GM12878 (cell line): Measurements from ENCODE around the gene CALCA. TPM values are rescaled to one million over a fixed set of nuclear protein-coding genes. Genes with fewer than 3 reads are reported as not detected.

Experiments
- ATAC-seq: fragments of 200-7000 bp; cut with Tn5 transposase; 3 replicates; pipeline ENCODE4 v1.9.1; 2020; ENCODE audit warnings: mild to moderate bottlenecking, moderate library complexity
- BruUV-seq: library from RNA; stranded (reverse); fragments of 400-500 nt; replicated peaks from 2 replicates; lab custom pipeline; 2021; lab: Mats Ljungman, UMichigan
- CTCF ChIA-PET: fragments of 300-600 bp; sonication (Branson Sonifier 250); formaldehyde crosslinking; extraction: SDS; loops from one replicate; lab custom pipeline; 2021; ENCODE audit warnings: inconsistent platforms; lab: Yijun Ruan, JAX
- POLR2A ChIA-PET: fragments of 350-600 bp; formaldehyde crosslinking; extraction: SDS; loops from one replicate; lab custom pipeline; 2021; ENCODE audit warnings: inconsistent platforms; lab: Charles Lee
- RAD21 ChIA-PET: fragments of 300-600 bp; sonication (Branson Sonifier 250); formaldehyde crosslinking; loops from one replicate; lab custom pipeline; 2023; ENCODE audit warnings: antibody characterized with exemption; ENCODE audit not compliant: unreplicated experiment; lab: Charles Lee
- SMC1A ChIA-PET: fragments of 300-600 bp; sonication (Branson Sonifier 250); formaldehyde crosslinking; loops from one replicate; lab custom pipeline; 2023; ENCODE audit not compliant: unreplicated experiment, uncharacterized antibody; lab: Charles Lee
- DNase-seq: peaks from one replicate; pipeline ENCODE4 v3.0.0-alpha.2; 2011; ENCODE audit warnings: low read depth, low spot score
- FAIRE-seq: peaks from 3 replicates; lab custom pipeline; 2011; peaks lifted over from hg19 to GRCh38; lab: Jason Lieb, UNC
- H2AFZ ChIP-seq: 2 replicates; pipeline ENCODE4 v1.6.0; 2011; ENCODE audit warnings: low read depth, low read length, control low read depth; ENCODE audit not compliant: control insufficient read depth
- H3K27ac ChIP-seq: 2 replicates; pipeline ENCODE4 v1.5.1; 2011; ENCODE audit warnings: control low read depth; ENCODE audit not compliant: control insufficient read depth, insufficient read depth
- H3K27me3 ChIP-seq, 2 experiments: replicated peaks in 1 of 2; 2 replicates each; pipeline versions ENCODE4 v1.6.0 to v1.6.1; 2011; ENCODE audit warnings: low read length in 1 of 2; ENCODE audit not compliant: control insufficient read depth in 2 of 2, insufficient read depth in 2 of 2
- H3K36me3 ChIP-seq, 2 experiments: 2 replicates each; pipeline ENCODE4 v1.5.1; 2011; ENCODE audit warnings: low read length in 1 of 2; ENCODE audit not compliant: control insufficient read depth in 2 of 2, insufficient read depth in 2 of 2
- H3K4me1 ChIP-seq: 2 replicates; pipeline ENCODE4 v1.6.1; 2011; ENCODE audit warnings: mild to moderate bottlenecking, low read length, moderate library complexity, mixed read lengths; ENCODE audit not compliant: control insufficient read depth, insufficient read depth
- H3K4me2 ChIP-seq: 2 replicates; pipeline ENCODE4 v1.6.0; 2011; ENCODE audit warnings: control low read depth; ENCODE audit not compliant: control insufficient read depth, insufficient read depth
- H3K4me3 ChIP-seq: fragments of 200-600 bp; sonication (generic); 2 replicates; pipeline ENCODE4 v1.5.1; 2016
- H3K79me2 ChIP-seq: 2 replicates; pipeline ENCODE4 v1.6.0; 2011; ENCODE audit warnings: low read length; ENCODE audit not compliant: control insufficient read depth, insufficient read depth
- H3K9ac ChIP-seq: 2 replicates; pipeline ENCODE4 v1.8.0; 2011; ENCODE audit warnings: low read length, control low read depth, mixed read lengths; ENCODE audit not compliant: control insufficient read depth, insufficient read depth
- H3K9me3 ChIP-seq: replicated peaks from 3 replicates; pipeline ENCODE4 v1.5.1; 2011; ENCODE audit warnings: mild to moderate bottlenecking, low read length; ENCODE audit not compliant: control insufficient read depth, insufficient read depth
- H4K20me1 ChIP-seq: 2 replicates; pipeline ENCODE4 v1.6.0; 2011; ENCODE audit not compliant: control insufficient read depth, insufficient read depth
- MYC ChIP-seq: IDR thresholded peaks from 2 replicates; pipeline ENCODE4 v1.6.1; 2011; ENCODE audit warnings: mild to moderate bottlenecking, low read length, moderate library complexity, inconsistent platforms; ENCODE audit not compliant: insufficient read depth, insufficient replicate concordance, insufficient read length, severe bottlenecking
- SPI1 ChIP-seq: IDR thresholded peaks from 2 replicates; pipeline ENCODE4 v1.6.1; 2011; ENCODE audit warnings: low read depth, mild to moderate bottlenecking, low read length, moderate library complexity, borderline replicate concordance; ENCODE audit not compliant: insufficient read depth
- WGBS: methylation state at CpG from one replicate; pipeline ENCODE4 v1.1.6; 2016; ENCODE audit warnings: low lambda C conversion rate; ENCODE audit not compliant: insufficient replicate concordance, insufficient coverage; ENCODE audit errors: missing lambda C conversion rate; 5-methylcytosine and 5-hydroxymethylcytosine counted together
- in situ Hi-C: fragments of 300-500 bp; cut with MboI; formaldehyde crosslinking; loops from 9 replicates; pipeline ENCODE4 v1.14.3; 2018; ENCODE audit warnings: mixed read lengths
- intact Hi-C: fragments of 100-400 bp; cut with micrococcal nuclease; formaldehyde crosslinking; loops from one replicate; pipeline ENCODE4 v1.14.2; 2022; ENCODE audit not compliant: unreplicated experiment
- polyA plus RNA-seq, 11 experiments: library from polyadenylated mRNA; depleted of rRNA in 4 of 11; unstranded in 6 of 11; stranded (reverse) in 5 of 11; fragments of >200 nt; fragmentation: Nextera tagmentation in 4 of 11; fragmentation: Illumina TruSeq in 1 of 11; extraction: Ambion mirVana in 4 of 11; extraction: Trizol in 1 of 11; gene quantifications; 1 replicate in 1 of 11; 2 replicates in 10 of 11; pipeline versions ENCODE4 v1.2.1 to v1.2.3, GENCODE V29; 2011 to 2016; ENCODE audit warnings: inconsistent platforms in 2 of 11, missing spikeins in 2 of 11, low read depth in 1 of 11
- total RNA-seq, 4 experiments: library from RNA; depleted of rRNA in 3 of 4; stranded (reverse); fragments of >200 nt in 3 of 4; fragmentation: Illumina TruSeq in 1 of 4; extraction: Trizol in 1 of 4; gene quantifications; 2 replicates each; pipeline versions ENCODE4 v1.2.1 to v1.2.3, GENCODE V29; 2013 to 2021

CALCA gene
- total and polyA plus RNA-seq, 10 of the 15 experiments (the other 5 are each of a cell fraction or from before 2014, with no cell fraction given): not detected

DNA sequence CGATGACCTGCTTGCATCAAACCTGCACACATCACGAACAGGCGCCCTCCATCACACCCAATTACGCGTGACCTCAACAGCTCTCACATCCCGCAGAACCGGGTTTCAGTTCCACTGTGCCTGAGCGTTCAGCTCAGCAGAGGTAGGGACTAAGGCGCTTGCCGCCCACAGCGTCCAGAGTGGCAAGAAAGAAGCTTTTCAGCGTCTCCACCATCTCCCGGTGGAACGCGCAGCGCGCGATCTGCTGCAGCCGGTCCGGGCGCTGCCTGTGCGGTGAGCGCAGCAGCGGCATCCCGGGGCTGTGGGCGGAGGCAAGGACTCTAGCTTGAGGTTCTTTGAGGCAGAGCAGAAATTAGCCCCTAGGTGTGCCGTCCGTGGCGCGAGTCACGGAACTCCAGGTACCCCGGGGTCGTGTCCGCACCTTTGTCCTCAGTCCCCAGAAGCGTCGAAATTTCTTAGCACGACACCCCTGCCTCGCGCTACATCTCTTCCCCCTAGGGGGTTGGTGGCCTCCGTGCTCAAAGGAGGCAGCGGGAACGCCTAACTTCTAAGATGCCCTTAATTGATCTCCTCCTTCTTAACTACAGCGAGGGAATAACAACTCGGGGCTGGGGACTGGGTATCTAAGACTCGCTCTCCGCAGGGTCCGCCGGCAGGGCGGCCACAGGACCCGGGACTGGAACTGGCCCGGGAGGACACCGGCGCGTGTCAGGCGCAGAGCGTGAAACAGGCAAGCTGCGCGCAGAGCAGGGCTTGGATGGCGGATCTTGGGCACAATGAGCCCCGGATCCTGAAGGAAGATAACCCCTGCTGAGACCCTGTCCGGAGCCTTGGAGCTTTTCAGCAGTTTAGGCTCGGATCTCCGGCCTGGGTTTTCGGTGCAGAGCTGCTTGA lies 1.7 kb upstream of the CALCA start:
- DNase-seq: no peak
- H3K36me3 ChIP-seq: no peaks in the 10 kb centered on the region
- ChIA-PET CTCF (interaction anchor here (0.7 to 2.8 kb wide), 8 partner anchors 8 to 234 kb away, joined by 3 to 16 read pairs (median 4); no protein-coding TSS in a partner anchor), POLR2A (no interaction called here), RAD21 (interaction anchor here (1.0 kb wide), 1 partner anchor 32 kb away, joined by 3 read pairs; no protein-coding TSS in a partner anchor), SMC1A (interaction anchor here (1.7 kb wide), 1 partner anchor 32 kb away, joined by 5 read pairs; no protein-coding TSS in a partner anchor)
- no TSS peak for BruUV-seq
- WGBS: 6% methylated on average over 64 of the region's 64 CpGs
- H3K27me3 ChIP-seq: peaks cover 6 to 16% of the 10 kb centered on the region in 2 experiments; a peak in 3 of 4 replicates
- H2AFZ ChIP-seq: no peak overlapping the region
- intact Hi-C loops: loop anchor here (2.0 kb wide), 1 partner anchor 101 kb away; no protein-coding TSS in a partner anchor
- H3K4me3 ChIP-seq: no peak overlapping the region
- in situ Hi-C loops: no loop called here
- ATAC-seq: peak; percentile 62
- no peaks in the 10 kb centered on the region; the same call in 1 of the 2 replicates for H3K4me1 ChIP-seq
- TF ChIP-seq MYC (no peak), SPI1 (peak; percentile 57; the same call in 1 of the 2 replicates)
- no peak overlapping the region for H3K4me2 ChIP-seq
- FAIRE-seq: no peak
- H3K79me2 ChIP-seq: no peaks in the 10 kb centered on the region
- H3K9ac ChIP-seq: no peak overlapping the region
- no peaks in the 10 kb centered on the region for H3K9me3 ChIP-seq
- H3K27ac ChIP-seq: no peak overlapping the region
- no peaks in the 10 kb centered on the region for H4K20me1 ChIP-seq
